Heart left ventricle (tissue), 16 donors: ENCODE measurements around the gene ST6GALNAC4. TPM values are rescaled to one million over a fixed set of nuclear protein-coding genes. Genes with fewer than 3 reads are reported as not detected.

ENCODE experiments used
- ATAC-seq, 4 donors: fragments of 200-7000 bp; cut with Tn5 transposase; one replicate each; pipeline ENCODE4 v1.9.1; 2020 to 2022; ENCODE audit warnings: moderate library complexity in 4 of 4, mild to moderate bottlenecking in 3 of 4, moderate number of reproducible peaks in 1 of 4
- DNase-seq, 5 donors: peaks; one replicate each; pipeline ENCODE4 v3.0.0-alpha.2; 2020
- H3K27ac ChIP-seq, 12 donors: fragments of 200-600 bp; sonication (generic) in 4 of 12; one replicate each; pipeline versions ENCODE4 v1.5.0 to v1.8.0; 2016 to 2022; ENCODE audit warnings: mild to moderate bottlenecking in 2 of 12
- H3K27me3 ChIP-seq, 9 donors: fragments of 200-600 bp; sonication (generic) in 2 of 9; one replicate each; pipeline versions ENCODE4 v1.5.1 to v1.8.0; 2016 to 2022; ENCODE audit warnings: mild to moderate bottlenecking in 3 of 9
- H3K36me3 ChIP-seq, 9 donors: fragments of 200-600 bp; sonication (generic) in 2 of 9; one replicate each; pipeline versions ENCODE4 v1.5.0 to v1.8.0; 2018 to 2022; ENCODE audit warnings: mild to moderate bottlenecking in 2 of 9
- H3K4me1 ChIP-seq, 12 donors: fragments of 200-600 bp; sonication (generic) in 4 of 12; one replicate each; pipeline versions ENCODE4 v1.5.0 to v1.8.0; 2016 to 2022; ENCODE audit warnings: mild to moderate bottlenecking in 3 of 12
- H3K4me3 ChIP-seq, 12 donors: fragments of 200-600 bp; sonication (generic) in 4 of 12; one replicate each; pipeline versions ENCODE4 v1.5.0 to v1.8.0; 2017 to 2022; ENCODE audit warnings: mild to moderate bottlenecking in 9 of 12, moderate library complexity in 4 of 12
- H3K9me3 ChIP-seq, 12 donors: fragments of 200-600 bp; sonication (generic) in 4 of 12; one replicate each; pipeline versions ENCODE4 v1.5.0 to v1.8.0; 2016 to 2022; ENCODE audit warnings: mild to moderate bottlenecking in 1 of 12
- POLR2A ChIP-seq, 2 donors: fragments of 450-650 bp; IDR thresholded peaks; one replicate each; pipeline ENCODE4 v1.6.1; 2017; ENCODE audit warnings: antibody characterized with exemption in 2 of 2, mild to moderate bottlenecking in 2 of 2, moderate library complexity in 2 of 2
- WGBS, 4 donors: extraction: QIAGEN DNeasy Blood & Tissue Kit in 2 of 4; methylation state at CpG; one replicate each; pipeline versions ENCODE4 v1.1.5 to v1.1.7; 2013 to 2018; 5-methylcytosine and 5-hydroxymethylcytosine counted together
- intact Hi-C, 10 donors: fragments of 100-400 bp; cut with DNase I; formaldehyde crosslinking; loops; one replicate each; pipeline versions ENCODE4 v1.11.1 to v1.14.2; 2022
- polyA plus RNA-seq, 2 donors: library from polyadenylated mRNA; stranded (reverse); fragments of 200-250 nt; gene quantifications; one replicate each; pipeline ENCODE4 v1.2.3, GENCODE V29; 2013
- total RNA-seq, 9 donors: library from RNA; depleted of rRNA in 2 of 9; stranded (reverse); fragments of >200 nt in 2 of 9; fragmentation: NEBNext Ultra II Directional in 3 of 9; extraction: Animal tissue kit (Norgen Biotek cat#: 25700) in 3 of 9; gene quantifications; one replicate each; pipeline versions ENCODE4 v1.1.0 to v1.2.4, GENCODE V29; 2016 to 2023
- TF ChIP-seq, protein P1 (sequence below), 12 donors: fragments of 200-600 bp; sonication (generic) in 4 of 12; IDR thresholded peaks; one replicate each; pipeline versions ENCODE4 v1.5.0 to v1.8.0; 2018 to 2022; ENCODE audit warnings: antibody characterized with exemption in 12 of 12, mild to moderate bottlenecking in 5 of 12
- donor health status: ischemic (EF 13 %, LVEDD 7.1; RV severe dilation, severe dysfunction).
- donor health status: healthy with polysubstance abuse.
- donor health status: DM: no; HTN: yes; CAD: no.
- donor health status: DM: no; HTN: no; CAD: no.
- donor health status: ischemic (EF 25% LVEDD 6.9; RV normal size, moderate dysfunction).
- donor health status: ischemic (EF 25% LVEDD 5.7; RV mildly dilated, moderate dysfunction).
- donor health status: healthy.
- donor health status: DM: yes; HTN: yes; CAD: no.
- donor health status: ischemic (EF 35%, LVEDD 5.7; RV mildly dilated, moderate dysfunction).
- donor health status: nonischemic (EF 11% LVEDD 7.7; RV severe dilation, severe dysfunction).
- donor health status: DM: yes; HTN: yes; CAD: no.
- donor health status: PGD.
- donor health status: ischemic (EF 29% LVEDD 5.4; RV normal size, mild dysfunction).
- donor health status: nonischemic (EF 23%, LVEDD 6.1; RV moderate dilation, normal function).

The ST6GALNAC4 gene
- total and polyA plus RNA-seq, 11 donors: 17.0 to 72.0 (median 42.6) TPM

DNA sequence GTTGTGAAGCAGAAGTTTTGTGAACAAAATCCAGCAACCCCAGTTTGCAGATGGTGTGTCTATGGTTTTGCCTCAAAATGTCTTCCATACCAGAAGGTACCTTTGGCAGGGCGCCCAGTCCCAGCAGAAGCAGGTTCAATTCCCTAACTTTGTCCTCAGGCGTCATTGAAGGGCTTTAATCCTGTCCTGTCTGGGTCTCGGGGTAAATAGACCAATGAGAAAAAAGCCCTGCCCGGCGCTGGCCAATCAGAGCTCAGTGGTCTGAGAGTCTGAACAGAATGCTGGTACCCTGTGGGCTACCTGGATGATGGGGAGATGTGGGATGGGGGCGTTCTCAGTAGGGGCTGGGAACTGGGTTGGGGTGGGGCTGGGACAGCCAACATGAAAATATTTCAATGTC is 6.2 kb upstream of the ST6GALNAC4 start:
- intact Hi-C loops: loop anchor here (2.0 to 10.0 kb wide), 8 partner anchors 136 to 421 kb away; partner anchors contain the start of genes CDK9 (in 3 of the 10) and TOR2A (in 2 of the 10)
- ATAC-seq (no peak), DNase-seq (no peak)
- no peak overlapping the region for H3K4me3 ChIP-seq
- H3K27me3 ChIP-seq: peaks cover 9 to 37% (median 22%) of the 10 kb centered on the region in 9 donors
- TF ChIP-seq POLR2A (IDR thresholded peaks at IDR 0.05): no peak
- TF ChIP-seq, protein P1, sequence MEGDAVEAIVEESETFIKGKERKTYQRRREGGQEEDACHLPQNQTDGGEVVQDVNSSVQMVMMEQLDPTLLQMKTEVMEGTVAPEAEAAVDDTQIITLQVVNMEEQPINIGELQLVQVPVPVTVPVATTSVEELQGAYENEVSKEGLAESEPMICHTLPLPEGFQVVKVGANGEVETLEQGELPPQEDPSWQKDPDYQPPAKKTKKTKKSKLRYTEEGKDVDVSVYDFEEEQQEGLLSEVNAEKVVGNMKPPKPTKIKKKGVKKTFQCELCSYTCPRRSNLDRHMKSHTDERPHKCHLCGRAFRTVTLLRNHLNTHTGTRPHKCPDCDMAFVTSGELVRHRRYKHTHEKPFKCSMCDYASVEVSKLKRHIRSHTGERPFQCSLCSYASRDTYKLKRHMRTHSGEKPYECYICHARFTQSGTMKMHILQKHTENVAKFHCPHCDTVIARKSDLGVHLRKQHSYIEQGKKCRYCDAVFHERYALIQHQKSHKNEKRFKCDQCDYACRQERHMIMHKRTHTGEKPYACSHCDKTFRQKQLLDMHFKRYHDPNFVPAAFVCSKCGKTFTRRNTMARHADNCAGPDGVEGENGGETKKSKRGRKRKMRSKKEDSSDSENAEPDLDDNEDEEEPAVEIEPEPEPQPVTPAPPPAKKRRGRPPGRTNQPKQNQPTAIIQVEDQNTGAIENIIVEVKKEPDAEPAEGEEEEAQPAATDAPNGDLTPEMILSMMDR (IDR thresholded peaks at IDR 0.05): no peak
- H3K4me1 ChIP-seq: peaks cover 4 to 50% (median 33%) of the 10 kb centered on the region in 12 donors
- H3K27ac ChIP-seq: no peak overlapping the region
- H3K36me3 ChIP-seq: no peaks in the 10 kb centered on the region
- no peaks in the 10 kb centered on the region for H3K9me3 ChIP-seq
- WGBS, 4 donors: 54 to 70% (median 61%) methylated on average over 6 of the region's 6 CpGs

DNA sequence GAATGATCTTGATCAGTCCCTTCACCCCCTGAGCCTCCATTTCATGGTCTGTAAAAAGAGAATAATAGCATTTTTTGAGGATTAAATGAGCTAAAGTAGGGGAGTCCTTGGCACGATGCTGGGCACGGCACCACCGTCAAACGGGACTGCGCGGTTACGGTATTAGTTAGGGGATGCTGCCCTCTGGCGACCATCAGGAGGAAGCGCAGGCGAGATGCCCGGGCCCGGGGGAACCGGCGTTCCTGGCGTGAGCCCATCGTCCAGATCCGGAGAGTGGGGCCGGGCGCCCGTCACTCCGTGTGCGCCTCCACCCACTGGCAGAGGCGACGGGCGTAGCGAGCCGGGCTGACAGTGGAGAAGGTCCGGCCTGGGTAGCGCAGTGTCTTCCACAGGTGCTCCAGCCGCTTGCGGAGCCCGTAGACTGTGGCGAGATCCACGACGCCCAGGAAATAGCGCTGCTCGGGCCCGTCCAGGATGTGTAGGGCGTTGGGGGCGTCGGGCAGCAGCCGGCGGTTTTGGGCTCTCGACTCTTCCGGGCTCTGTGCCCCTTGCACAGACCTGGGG is 4.8 kb upstream of the ST6GALNAC4 start:
- peaks cover 4 to 23% (median 11%) of the 10 kb centered on the region in 9 donors for H3K27me3 ChIP-seq
- H3K9me3 ChIP-seq: no peaks in the 10 kb centered on the region
- TF ChIP-seq POLR2A (IDR thresholded peaks at IDR 0.05): no peak
- TF ChIP-seq, protein P1 (IDR thresholded peaks at IDR 0.05): peak; percentile 89 to 99 (median 97)
- DNase-seq (peak; percentile 67 to 89 (median 74)), ATAC-seq (peak; percentile 8 to 30 (median 26))
- H3K27ac ChIP-seq: no peak overlapping the region
- 0 to 12% (median 8%) methylated on average over 14 to 45 of the region's 45 CpGs for WGBS, 4 donors
- H3K4me3 ChIP-seq: peak overlapping the region in 8 of 12 donors; percentile 26 to 43 (median 32)
- intact Hi-C loops: loop anchor here (1.0 to 10.0 kb wide), 13 partner anchors 134 to 419 kb away; partner anchors contain the start of genes CDK9 (in 4 of the 10) and TOR2A (in 4 of the 10)
- peaks cover 4 to 47% (median 28%) of the 10 kb centered on the region in 12 donors for H3K4me1 ChIP-seq
- no peaks in the 10 kb centered on the region for H3K36me3 ChIP-seq

DNA sequence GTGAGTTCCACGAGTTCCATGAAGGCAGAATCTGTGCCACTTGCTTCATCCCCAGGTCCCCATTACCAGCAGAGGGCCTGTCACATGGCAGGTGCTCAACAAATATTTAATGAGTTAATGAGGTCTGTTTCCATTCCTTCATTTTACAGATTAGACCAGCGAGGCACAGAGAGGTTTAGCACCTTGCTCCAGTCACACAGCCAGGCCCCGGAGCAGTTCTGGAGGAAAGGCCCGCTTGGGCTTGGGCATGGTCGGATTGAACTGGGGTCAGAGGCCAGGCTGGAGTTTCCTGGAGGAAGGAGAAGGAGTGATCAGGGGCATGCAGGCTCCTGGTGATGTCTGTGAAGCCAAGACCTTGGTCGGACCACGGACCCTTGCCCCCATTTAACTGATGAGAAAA is 4.0 kb upstream of the ST6GALNAC4 start:
- TF ChIP-seq POLR2A (IDR thresholded peaks at IDR 0.05): no peak
- TF ChIP-seq, protein P1 (IDR thresholded peaks at IDR 0.05): no peak
- no peak for ATAC-seq
- Histone ChIP-seq H3K27ac (no peak overlapping the region), H3K4me3 (no peak overlapping the region), H3K36me3 (no peaks in the 10 kb centered on the region), H3K4me1 (peaks cover 6 to 53% (median 34%) of the 10 kb centered on the region in 12 donors), H3K9me3 (no peaks in the 10 kb centered on the region), H3K27me3 (peaks cover 0 to 16% (median 4%) of the 10 kb centered on the region in 9 donors)
- DNase-seq: no peak
- 91 to 94% (median 92%) methylated on average over 7 of the region's 7 CpGs for WGBS, 4 donors
- intact Hi-C loops: loop anchor here (1.0 to 10.0 kb wide), 13 partner anchors 133 to 418 kb away; partner anchors contain the start of genes CDK9 (in 4 of the 10) and TOR2A (in 3 of the 10)

DNA sequence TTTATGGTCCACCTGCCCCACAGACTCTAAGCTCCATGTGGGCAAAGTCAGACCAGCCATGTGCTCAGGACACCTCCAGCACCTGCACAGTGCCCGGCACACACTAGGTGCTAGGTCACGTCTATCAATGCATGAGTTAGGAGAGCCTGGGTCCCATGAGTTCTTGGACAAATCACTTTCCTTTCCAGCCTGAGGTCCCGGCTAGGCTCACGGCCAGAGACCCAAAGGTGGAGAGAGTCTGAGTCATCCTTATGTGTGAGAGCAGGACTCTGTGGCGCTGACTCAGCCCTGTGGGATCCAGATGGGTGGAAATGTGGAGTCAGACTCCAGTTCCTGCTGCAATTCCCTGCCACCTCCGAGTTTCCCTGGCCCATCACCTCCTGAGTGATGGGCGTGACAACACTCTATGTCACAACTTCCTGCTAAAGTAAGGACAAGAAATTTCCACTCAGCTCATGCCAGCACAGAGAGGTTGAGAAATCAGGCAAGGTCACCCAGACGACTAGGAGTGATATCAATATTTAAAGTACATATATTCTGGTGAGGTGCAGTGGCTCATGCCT is 2.5 kb upstream of the ST6GALNAC4 start:
- TF ChIP-seq, protein P1 (IDR thresholded peaks at IDR 0.05): no peak
- no peak for TF ChIP-seq POLR2A (IDR thresholded peaks at IDR 0.05)
- peaks cover 0 to 5% (median 0%) of the 10 kb centered on the region in 9 donors for H3K27me3 ChIP-seq
- peak overlapping the region in 7 of 12 donors; percentile 4 to 55 (median 30) for H3K27ac ChIP-seq
- DNase-seq (peak; percentile 72 to 94 (median 82)), ATAC-seq (peak in 3 of 4 donors; percentile 56 to 69 (median 60))
- intact Hi-C loops: loop anchor here in 7 of 10 donors (5.0 kb wide), 4 partner anchors 47 to 182 kb away; partner anchors contain the start of genes CDK9 (in 4 of the 7), FPGS (in 1 of the 7) and TOR2A (in 1 of the 7)
- WGBS, 4 donors: 44 to 59% (median 50%) methylated on average over 8 of the region's 8 CpGs
- no peak overlapping the region for H3K4me3 ChIP-seq
- H3K4me1 ChIP-seq: peaks cover 7 to 62% (median 43%) of the 10 kb centered on the region in 12 donors
- no peaks in the 10 kb centered on the region for H3K9me3 ChIP-seq
- H3K36me3 ChIP-seq: peaks cover 0 to 6% (median 0%) of the 10 kb centered on the region in 9 donors
